ENCODE measurements around the gene NDUFS5.
"Not testable (repeated sequence)": the region's sequence is repeated elsewhere in the genome, so short reads cannot be mapped to it uniquely, and the experiment has no call there.

NDUFS5 gene

GRCh38 chr1:39051956-39052355 lies 25.8 kb downstream of the NDUFS5 start:
- Histone ChIP-seq H3K79me2 (ENCODE audit: control insufficient read depth, low read length) (no peaks in the 10 kb centered on the region), H3K27ac (ENCODE audit: low read depth, low read length) (no peak overlapping the region), H3K4me2 (ENCODE audit: low read length) (no peak overlapping the region), H3K27me3 (ENCODE audit: control insufficient read depth, low read length) (no peaks in the 10 kb centered on the region), H3K9me2 (replicated peaks; ENCODE audit: control insufficient read depth, low read length) (no peaks in the 10 kb centered on the region), H3K4me3 (ENCODE audit: low read length) (no peak overlapping the region), H3F3A (ENCODE audit: control insufficient read depth, insufficient read depth) (no peaks in the 10 kb centered on the region), H3K4me1 (ENCODE audit: control insufficient read depth, low read length) (peaks cover 18% of the 10 kb centered on the region), H3K9me3 (ENCODE audit: control insufficient read depth, insufficient read depth, low read length) (no peaks in the 10 kb centered on the region), H4K20me1 (ENCODE audit: control insufficient read depth, insufficient read depth, low read depth, low read length) (no peaks in the 10 kb centered on the region), H3K36me3 (ENCODE audit: control insufficient read depth, low read length) (no peaks in the 10 kb centered on the region)
- TF ChIP-seq, protein P1, sequence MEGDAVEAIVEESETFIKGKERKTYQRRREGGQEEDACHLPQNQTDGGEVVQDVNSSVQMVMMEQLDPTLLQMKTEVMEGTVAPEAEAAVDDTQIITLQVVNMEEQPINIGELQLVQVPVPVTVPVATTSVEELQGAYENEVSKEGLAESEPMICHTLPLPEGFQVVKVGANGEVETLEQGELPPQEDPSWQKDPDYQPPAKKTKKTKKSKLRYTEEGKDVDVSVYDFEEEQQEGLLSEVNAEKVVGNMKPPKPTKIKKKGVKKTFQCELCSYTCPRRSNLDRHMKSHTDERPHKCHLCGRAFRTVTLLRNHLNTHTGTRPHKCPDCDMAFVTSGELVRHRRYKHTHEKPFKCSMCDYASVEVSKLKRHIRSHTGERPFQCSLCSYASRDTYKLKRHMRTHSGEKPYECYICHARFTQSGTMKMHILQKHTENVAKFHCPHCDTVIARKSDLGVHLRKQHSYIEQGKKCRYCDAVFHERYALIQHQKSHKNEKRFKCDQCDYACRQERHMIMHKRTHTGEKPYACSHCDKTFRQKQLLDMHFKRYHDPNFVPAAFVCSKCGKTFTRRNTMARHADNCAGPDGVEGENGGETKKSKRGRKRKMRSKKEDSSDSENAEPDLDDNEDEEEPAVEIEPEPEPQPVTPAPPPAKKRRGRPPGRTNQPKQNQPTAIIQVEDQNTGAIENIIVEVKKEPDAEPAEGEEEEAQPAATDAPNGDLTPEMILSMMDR (IDR thresholded peaks at IDR 0.05; ENCODE audit: low read depth, low read length, poor library complexity, severe bottlenecking): no peak
- TF ChIP-seq EZH2phosphoT487 (IDR thresholded peaks at IDR 0.05; ENCODE audit: borderline replicate concordance, low read length): no peak

DNA sequence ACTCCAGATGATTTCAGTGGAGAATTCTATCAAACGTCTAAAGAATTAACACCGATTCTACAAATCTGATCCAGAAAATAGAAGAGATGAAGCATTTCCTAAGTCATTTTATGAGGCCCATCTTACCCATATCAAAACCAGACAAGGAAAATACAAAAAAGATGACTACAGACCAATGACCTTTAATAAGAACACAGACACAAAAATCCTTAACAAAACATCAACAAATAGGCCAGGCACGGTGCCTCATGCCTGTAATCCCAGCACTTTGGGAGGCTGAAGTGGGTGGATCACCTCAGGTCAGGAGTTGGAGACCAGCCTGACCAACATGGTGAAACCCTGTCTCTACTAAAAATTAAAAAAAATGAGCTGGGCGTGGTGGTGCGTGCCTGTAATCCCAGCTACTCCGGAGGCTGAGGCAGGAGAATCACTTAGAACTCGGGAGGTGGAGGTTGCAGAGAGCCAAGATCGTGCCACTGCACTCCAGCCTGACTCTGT lies 29.1 kb downstream of the NDUFS5 start:
- not testable (repeated sequence) for H3K9me2 ChIP-seq (replicated peaks; ENCODE audit: control insufficient read depth, low read length); H3K27ac ChIP-seq (ENCODE audit: low read depth, low read length); H3K4me3 ChIP-seq (ENCODE audit: low read length); H3K36me3 ChIP-seq (ENCODE audit: control insufficient read depth, low read length); H3K79me2 ChIP-seq (ENCODE audit: control insufficient read depth, low read length); H3F3A ChIP-seq (ENCODE audit: control insufficient read depth, insufficient read depth); H3K9me3 ChIP-seq (ENCODE audit: control insufficient read depth, insufficient read depth, low read length); H3K27me3 ChIP-seq (ENCODE audit: control insufficient read depth, low read length); H4K20me1 ChIP-seq (ENCODE audit: control insufficient read depth, insufficient read depth, low read depth, low read length); H3K4me2 ChIP-seq (ENCODE audit: low read length)
- peaks cover 13% of the 10 kb centered on the region for H3K4me1 ChIP-seq (ENCODE audit: control insufficient read depth, low read length)

DNA sequence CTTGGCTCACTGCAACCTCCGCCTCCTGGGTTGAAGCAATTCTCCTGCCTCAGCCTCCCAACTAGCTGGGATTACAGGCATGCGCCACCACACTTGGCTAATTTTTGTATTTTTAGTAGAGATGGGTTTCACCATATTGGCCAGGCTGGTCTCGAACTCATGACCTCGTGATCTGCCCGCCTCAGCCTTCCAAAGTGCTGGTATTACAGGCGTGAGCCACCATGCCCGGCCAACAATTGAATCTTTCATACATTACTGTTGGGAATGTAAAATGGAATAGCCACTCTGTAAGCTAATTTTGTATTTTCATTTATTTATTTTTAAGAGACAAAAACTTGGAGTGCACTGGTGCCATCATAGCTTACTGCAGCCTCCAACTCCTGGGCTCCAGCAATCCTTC lies 35.4 kb downstream of the NDUFS5 start:
- not testable (repeated sequence) for H3K9me3 ChIP-seq (ENCODE audit: control insufficient read depth, insufficient read depth, low read length); H3K9me2 ChIP-seq (replicated peaks; ENCODE audit: control insufficient read depth, low read length); H3K4me3 ChIP-seq (ENCODE audit: low read length); H3K27ac ChIP-seq (ENCODE audit: low read depth, low read length); H4K20me1 ChIP-seq (ENCODE audit: control insufficient read depth, insufficient read depth, low read depth, low read length); H3K36me3 ChIP-seq (ENCODE audit: control insufficient read depth, low read length); H3K4me2 ChIP-seq (ENCODE audit: low read length); H3F3A ChIP-seq (ENCODE audit: control insufficient read depth, insufficient read depth); H3K27me3 ChIP-seq (ENCODE audit: control insufficient read depth, low read length); H3K79me2 ChIP-seq (ENCODE audit: control insufficient read depth, low read length)
- peaks cover 20% of the 10 kb centered on the region for H3K4me1 ChIP-seq (ENCODE audit: control insufficient read depth, low read length)

DNA sequence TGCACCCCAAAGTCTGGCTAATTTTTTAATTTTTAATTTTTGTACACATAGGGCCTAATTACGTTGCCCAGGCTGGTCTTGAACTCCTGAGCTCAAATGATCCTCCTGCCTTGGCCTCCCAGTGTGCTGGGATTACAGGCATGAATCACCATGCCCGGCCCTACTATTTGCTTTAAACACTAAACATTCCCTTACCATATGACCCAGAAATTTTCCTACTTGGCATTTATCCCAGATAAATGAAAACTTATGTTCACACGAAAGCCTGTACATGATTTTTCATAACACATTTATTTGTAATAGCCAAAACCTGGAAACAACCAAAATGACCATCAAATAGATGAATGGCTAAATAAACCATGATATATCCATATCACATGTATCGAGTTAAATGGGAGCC lies 35.8 kb downstream of the NDUFS5 start:
- Histone ChIP-seq H3F3A (ENCODE audit: control insufficient read depth, insufficient read depth) (peaks cover 7% of the 10 kb centered on the region), H3K4me2 (ENCODE audit: low read length) (no peak overlapping the region), H3K27ac (ENCODE audit: low read depth, low read length) (no peak overlapping the region), H3K4me3 (ENCODE audit: low read length) (no peak overlapping the region), H4K20me1 (ENCODE audit: control insufficient read depth, insufficient read depth, low read depth, low read length) (no peaks in the 10 kb centered on the region), H3K9me3 (ENCODE audit: control insufficient read depth, insufficient read depth, low read length) (no peaks in the 10 kb centered on the region), H3K79me2 (ENCODE audit: control insufficient read depth, low read length) (no peaks in the 10 kb centered on the region), H3K9me2 (replicated peaks; ENCODE audit: control insufficient read depth, low read length) (no peaks in the 10 kb centered on the region), H3K4me1 (ENCODE audit: control insufficient read depth, low read length) (peaks cover 20% of the 10 kb centered on the region), H3K27me3 (ENCODE audit: control insufficient read depth, low read length) (no peaks in the 10 kb centered on the region), H3K36me3 (ENCODE audit: control insufficient read depth, low read length) (no peaks in the 10 kb centered on the region)
- TF ChIP-seq, protein P1 (IDR thresholded peaks at IDR 0.05; ENCODE audit: low read depth, low read length, poor library complexity, severe bottlenecking): no peak
- TF ChIP-seq EZH2phosphoT487 (IDR thresholded peaks at IDR 0.05; ENCODE audit: borderline replicate concordance, low read length): no peak

Data from DOHH2 (cell line).